Kidney (tissue), 14 donors: ENCODE measurements around the gene BCL6. TPM values are rescaled to one million over a fixed set of nuclear protein-coding genes. Genes with fewer than 3 reads are reported as not detected.

Experiments used
- DNase-seq, 5 donors: peaks; one replicate each; pipeline ENCODE4 v3.0.0-alpha.2; 2013 to 2020
- FAIRE-seq: peaks from 2 replicates; lab custom pipeline; 2012; peaks lifted over from hg19 to GRCh38; lab: Jason Lieb, UNC
- H3K27ac ChIP-seq, 2 donors: one replicate each; pipeline ENCODE4 v1.7.0; 2013; ENCODE audit warnings: low read depth in 2 of 2, low read length in 2 of 2, inconsistent platforms in 1 of 2
- H3K27me3 ChIP-seq: one replicate; pipeline ENCODE4 v1.7.1; 2013; ENCODE audit warnings: low read length, inconsistent platforms; ENCODE audit not compliant: control insufficient read depth, insufficient read depth
- H3K36me3 ChIP-seq, 3 donors: one replicate each; pipeline versions ENCODE4 v1.7.0 to v1.7.1; 2013; ENCODE audit warnings: low read length in 3 of 3, control low read depth in 1 of 3, inconsistent platforms in 1 of 3; ENCODE audit not compliant: insufficient read depth in 3 of 3, control insufficient read depth in 2 of 3
- H3K4me1 ChIP-seq, 3 donors: one replicate each; pipeline versions ENCODE4 v1.7.0 to v1.7.1; 2013; ENCODE audit warnings: low read length in 3 of 3, inconsistent platforms in 1 of 3, low read depth in 1 of 3; ENCODE audit not compliant: control insufficient read depth in 2 of 3, insufficient read depth in 2 of 3
- H3K4me3 ChIP-seq, 3 donors: one replicate each; pipeline versions ENCODE4 v1.7.0 to v1.8.1; 2013; ENCODE audit warnings: low read length in 3 of 3, control low read depth in 1 of 3, inconsistent platforms in 1 of 3
- H3K9ac ChIP-seq, 3 donors: one replicate each; pipeline versions ENCODE4 v1.7.0 to v1.7.1; 2013; ENCODE audit warnings: low read length in 3 of 3, control low read depth in 1 of 3, inconsistent platforms in 1 of 3
- H3K9me3 ChIP-seq, 3 donors: one replicate each; pipeline versions ENCODE4 v1.7.0 to v1.7.1; 2013; ENCODE audit warnings: low read length in 3 of 3, control low read depth in 1 of 3, inconsistent platforms in 1 of 3; ENCODE audit not compliant: control insufficient read depth in 2 of 3, insufficient read depth in 1 of 3
- CTCF ChIP-seq: IDR thresholded peaks from 3 replicates; pipeline ENCODE4 v1.5.1; 2012; ENCODE audit warnings: mild to moderate bottlenecking, moderate library complexity, borderline replicate concordance; ENCODE audit not compliant: insufficient read depth; ENCODE audit errors: extremely low read depth
- intact Hi-C: fragments of 100-400 bp; cut with DNase I; formaldehyde crosslinking; loops from one replicate; pipeline ENCODE4 v1.11.1; 2022
- polyA plus RNA-seq: library from polyadenylated mRNA; stranded (reverse); fragments of 350-450 nt; fragmentation: Illumina TruSeq; extraction: RNeasy Lipid Tissue Mini Kit (QIAGEN cat#74804); gene quantifications from one replicate; pipeline ENCODE4 v1.2.3, GENCODE V29; 2014; ENCODE audit warnings: low read depth, low replicate concordance; ENCODE audit not compliant: insufficient read depth
- total RNA-seq: library from RNA; stranded (reverse); fragmentation: NEBNext Ultra II Directional; extraction: Animal tissue kit (Norgen Biotek cat#: 25700); gene quantifications from one replicate; pipeline ENCODE4 v1.2.1, GENCODE V29; 2021
- donor health status: control.
- donor health status: control.
- donor health status: control.
- donor health status: control.
- donor health status: control.
- donor health status: DM: yes; HTN: yes; CAD: no.
- donor health status: Normal renal cell carcinoma (clear cell type).

The BCL6 gene
- total and polyA plus RNA-seq, 2 donors from 2014 or later, result 7.3 to 110 TPM

DNA sequence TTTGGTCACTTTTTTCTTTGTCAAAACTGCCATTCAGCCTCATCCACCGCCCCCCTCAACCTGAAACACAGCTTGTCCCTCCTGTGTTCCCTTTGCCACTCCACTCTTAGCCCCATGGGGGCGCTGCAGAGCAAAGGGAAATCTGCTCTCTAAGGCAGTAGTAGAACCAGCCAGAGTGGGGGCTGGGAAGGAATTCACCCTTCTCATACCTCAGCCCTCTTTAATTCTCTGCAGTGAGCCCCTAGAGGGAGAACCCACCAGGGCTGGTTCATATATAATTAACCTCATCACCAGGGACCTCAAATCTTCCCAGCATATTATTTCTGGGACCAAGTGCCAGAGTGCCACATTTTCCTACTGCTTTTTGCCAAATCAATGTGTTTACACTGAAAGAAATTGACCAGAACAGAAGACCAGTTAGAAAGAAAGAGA lies 2.8 kb upstream of the BCL6 start:
- Histone ChIP-seq H3K27ac (peak overlapping the region; percentile 36 to 45), H3K4me1 (peaks cover 8 to 15% (median 9%) of the 10 kb centered on the region in 3 donors), H3K4me3 (no peak overlapping the region), H3K9me3 (no peaks in the 10 kb centered on the region), H3K36me3 (no peaks in the 10 kb centered on the region), H3K9ac (peak overlapping the region in 1 of 3 donors; percentile 36), H3K27me3 (no peaks in the 10 kb centered on the region)
- intact Hi-C loops, result loop anchor here (10.0 kb wide), 1 partner anchor 297 kb away; no protein-coding TSS in a partner anchor
- FAIRE-seq (no peak), DNase-seq (peak; percentile 95 to 98 (median 95))
- peak; percentile 92 for TF ChIP-seq CTCF

DNA sequence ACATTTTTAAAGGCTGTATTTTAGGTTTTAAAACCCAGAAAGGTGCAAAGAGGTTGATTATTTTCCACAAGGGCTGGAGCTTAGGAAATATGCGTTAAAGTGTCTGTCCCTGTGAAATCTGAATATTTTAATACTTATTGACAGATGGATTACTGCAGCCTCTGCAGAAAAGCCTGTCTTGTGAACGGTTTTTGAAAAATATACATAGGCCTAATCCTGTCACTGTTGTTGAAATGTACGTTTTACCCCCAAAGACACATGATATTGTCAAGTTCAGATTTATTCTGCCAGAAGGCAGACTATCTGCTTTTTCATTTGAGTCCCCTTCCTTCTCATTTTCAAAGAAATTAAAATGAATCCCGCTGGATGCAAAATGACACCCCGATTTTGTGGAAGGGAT lies 2.2 kb upstream of the BCL6 start:
- Histone ChIP-seq H3K4me3 (peak overlapping the region in 1 of 3 donors; percentile 42), H3K9me3 (no peaks in the 10 kb centered on the region), H3K4me1 (peaks cover 8 to 16% (median 9%) of the 10 kb centered on the region in 3 donors), H3K27me3 (no peaks in the 10 kb centered on the region), H3K36me3 (no peaks in the 10 kb centered on the region), H3K27ac (peak overlapping the region; percentile 36 to 80), H3K9ac (peak overlapping the region in 1 of 3 donors; percentile 29)
- intact Hi-C loops, result loop anchor here (10.0 kb wide), 1 partner anchor 297 kb away; no protein-coding TSS in a partner anchor
- no peak for TF ChIP-seq CTCF
- DNase-seq, result no peak
- FAIRE-seq, result no peak

DNA sequence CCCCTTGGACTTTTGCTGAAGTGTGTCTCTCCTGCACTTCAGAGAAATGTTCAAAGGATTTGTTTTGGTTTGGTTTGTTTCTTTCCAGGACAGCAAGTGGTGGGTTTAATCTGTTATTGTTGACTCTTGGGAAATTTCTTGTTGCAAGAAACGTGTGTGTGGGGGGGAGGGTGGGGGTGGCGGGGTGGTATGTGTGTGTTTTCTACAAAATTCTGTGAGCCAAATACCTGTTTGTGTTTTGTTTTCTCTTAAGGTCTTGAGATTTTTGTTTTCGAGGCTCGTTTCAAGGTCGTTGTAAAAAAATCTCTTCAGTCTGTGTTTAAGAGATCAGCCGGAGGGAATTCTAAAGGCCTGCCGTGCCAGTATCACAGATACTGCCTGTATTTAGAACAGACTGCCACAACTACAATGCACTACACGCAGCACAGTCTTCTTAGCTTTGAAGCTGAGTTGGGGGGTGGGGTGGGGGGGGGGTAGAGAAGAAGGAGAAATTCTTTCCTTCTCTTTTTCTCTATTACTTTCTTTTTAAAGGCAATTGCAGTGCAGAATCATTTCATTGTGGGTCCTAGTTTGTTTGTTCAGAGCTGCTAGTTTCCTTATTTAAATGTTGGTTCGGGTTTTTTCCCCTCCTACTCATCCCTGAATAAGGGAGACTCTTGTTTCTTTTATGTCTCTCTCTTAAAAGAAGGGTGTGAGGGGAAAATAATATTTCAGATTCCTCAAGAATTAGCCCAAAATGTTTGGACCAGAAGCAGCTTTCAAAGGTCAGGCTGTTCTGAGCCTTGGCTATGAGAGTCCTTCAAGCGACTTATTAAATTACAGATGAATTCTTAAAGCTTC lies 1.4 kb upstream of the BCL6 start:
- Histone ChIP-seq H3K4me3 (peak overlapping the region; percentile 73 to 86 (median 83)), H3K9me3 (no peaks in the 10 kb centered on the region), H3K36me3 (no peaks in the 10 kb centered on the region), H3K27me3 (no peaks in the 10 kb centered on the region), H3K4me1 (peaks cover 8 to 24% (median 9%) of the 10 kb centered on the region in 3 donors), H3K9ac (peak overlapping the region; percentile 67 to 90 (median 81)), H3K27ac (peak overlapping the region; percentile 99)
- FAIRE-seq, result no peak
- peak in 3 of 5 donors; percentile 18 to 59 (median 58) for DNase-seq
- no peak for TF ChIP-seq CTCF
- intact Hi-C loops, result loop anchor here (10.0 kb wide), 1 partner anchor 298 kb away; no protein-coding TSS in a partner anchor
